ENCODE measurements around the gene HFE. TPM values are rescaled to one million over a fixed set of nuclear protein-coding genes. Genes with fewer than 3 reads are reported as not detected.

HFE gene
- total RNA-seq, 2 donors from 2014 or later, result 11.1 to 11.8 TPM

- Histone ChIP-seq H3K4me3 (no peak overlapping the region), H3K27me3 (no peaks in the 10 kb centered on the region), H3K9me3 (no peaks in the 10 kb centered on the region), H3K4me1 (no peaks in the 10 kb centered on the region), H3K9ac (ENCODE audit: low read depth in 2 of 2, low read length in 2 of 2) (no peak overlapping the region), H3K27ac (no peak overlapping the region), H3K36me3 (no peaks in the 10 kb centered on the region)
- no peak for TF ChIP-seq CTCF (IDR thresholded peaks at IDR 0.05)
- intact Hi-C loops (cut with DNase I), result no loop called here
- no peak for DNase-seq
Observed at GRCh38 chr6:26107935-26108334, 20.7 kb downstream of the HFE start.

- no peaks in the 10 kb centered on the region for H3K36me3 ChIP-seq
- intact Hi-C loops (cut with DNase I), result no loop called here
Observed at GRCh38 chr6:26109772-26110171, 22.5 kb downstream of the HFE start.

GRCh38 chr6:26113570-26113969 is 26.3 kb downstream of the HFE start:
- intact Hi-C loops (cut with DNase I), result no loop called here
- H3K4me3 ChIP-seq, result no peak overlapping the region
- no peaks in the 10 kb centered on the region for H3K9me3 ChIP-seq
- no peak for TF ChIP-seq CTCF (IDR thresholded peaks at IDR 0.05)
- H3K27ac ChIP-seq, result no peak overlapping the region
- no peaks in the 10 kb centered on the region for H3K4me1 ChIP-seq
- no peaks in the 10 kb centered on the region for H3K27me3 ChIP-seq
- no peak overlapping the region for H3K9ac ChIP-seq (ENCODE audit: low read depth in 2 of 2, low read length in 2 of 2)
- no peaks in the 10 kb centered on the region for H3K36me3 ChIP-seq
- no peak for DNase-seq

More at GRCh38 chr6:26109772-26110171, 22.5 kb downstream of the HFE start:
- Histone ChIP-seq H3K9ac (ENCODE audit: low read depth in 2 of 2, low read length in 2 of 2) (no peak overlapping the region), H3K27me3 (no peaks in the 10 kb centered on the region), H3K4me1 (no peaks in the 10 kb centered on the region), H3K27ac (no peak overlapping the region), H3K4me3 (no peak overlapping the region), H3K9me3 (no peaks in the 10 kb centered on the region)
- TF ChIP-seq CTCF (IDR thresholded peaks at IDR 0.05), result no peak
- DNase-seq, result no peak

- no peak for DNase-seq
- TF ChIP-seq CTCF (IDR thresholded peaks at IDR 0.05), result no peak
- Histone ChIP-seq H3K9ac (ENCODE audit: low read depth in 2 of 2, low read length in 2 of 2) (no peak overlapping the region), H3K27me3 (no peaks in the 10 kb centered on the region), H3K27ac (no peak overlapping the region), H3K36me3 (no peaks in the 10 kb centered on the region), H3K4me1 (no peaks in the 10 kb centered on the region), H3K4me3 (no peak overlapping the region), H3K9me3 (no peaks in the 10 kb centered on the region)
- intact Hi-C loops (cut with DNase I), result no loop called here
Observed at GRCh38 chr6:26115226-26115625, 28.0 kb downstream of the HFE start.

GRCh38 chr6:26116267-26116666 is 29.0 kb downstream of the HFE start:
- Histone ChIP-seq H3K27me3 (no peaks in the 10 kb centered on the region), H3K9ac (ENCODE audit: low read depth in 2 of 2, low read length in 2 of 2) (no peak overlapping the region), H3K27ac (no peak overlapping the region)

More at GRCh38 chr6:26116267-26116666, 29.0 kb downstream of the HFE start:
- DNase-seq, result no peak
- Histone ChIP-seq H3K4me1 (no peaks in the 10 kb centered on the region), H3K9me3 (no peaks in the 10 kb centered on the region), H3K36me3 (no peaks in the 10 kb centered on the region), H3K4me3 (no peak overlapping the region)
- intact Hi-C loops (cut with DNase I), result no loop called here
- TF ChIP-seq CTCF (IDR thresholded peaks at IDR 0.05), result no peak
